HCT116 (cell line): ENCODE results near the gene WTAP. TPM values are rescaled to one million over a fixed set of nuclear protein-coding genes. Genes with fewer than 3 reads are reported as not detected.

Experiments
- ATAC-seq: fragments of 200-7000 bp; cut with Tn5 transposase; 2 replicates; pipeline ENCODE4 v1.9.1; 2020; ENCODE audit warnings: mild to moderate bottlenecking, moderate library complexity
- BruUV-seq: library from RNA; stranded (reverse); fragments of 400-500 nt; replicated peaks from 2 replicates; lab custom pipeline; 2021; lab: Mats Ljungman, UMichigan
- CTCF ChIA-PET: fragments of 300-600 bp; sonication (Branson Sonifier 250); formaldehyde crosslinking; loops from one replicate; lab custom pipeline; 2021; ENCODE audit warnings: antibody characterized with exemption; lab: Charles Lee
- POLR2A ChIA-PET: fragments of 300-600, 350-600 bp; sonication (Branson Sonifier 250); formaldehyde crosslinking; loops from one replicate; lab custom pipeline; 2021; ENCODE audit warnings: antibody characterized with exemption; lab: Charles Lee
- RAD21 ChIA-PET, 2 experiments: fragments of 300-600 bp; sonication (Branson Sonifier 250); formaldehyde crosslinking; loops; one replicate each; lab custom pipeline; 2023; ENCODE audit warnings: low total read pairs in 2 of 2; ENCODE audit not compliant: uncharacterized antibody in 2 of 2, unreplicated experiment in 2 of 2, low non-redundant PET in 1 of 2; lab: Charles Lee
- DNase-seq: peaks from one replicate; pipeline ENCODE4 v3.0.0-alpha.2; 2010; ENCODE audit warnings: low read depth, low spot score
- H2AFZ ChIP-seq: fragments of 200-600 bp; shearing (Covaris generic), sonication (generic); 2 replicates; pipeline ENCODE4 v1.6.1; 2017; ENCODE audit warnings: low read depth, mixed run types, mixed read lengths, antibody characterized with exemption, low read length; ENCODE audit not compliant: poor library complexity, severe bottlenecking
- H3K27ac ChIP-seq: 2 replicates; pipeline ENCODE4 v1.5.1; 2012; ENCODE audit warnings: low read depth, low read length
- H3K27me3 ChIP-seq: fragments of 200-600 bp; sonication (generic); 2 replicates; pipeline ENCODE4 v1.6.1; 2016; ENCODE audit warnings: mixed run types, low read length, mixed read lengths; ENCODE audit not compliant: insufficient read depth
- H3K36me3 ChIP-seq, 2 experiments: fragments of 200-500 bp in 1 of 2; fragments of 200-600 bp in 1 of 2; sonication (Bioruptor generic) in 1 of 2; sonication (generic) in 1 of 2; 2 replicates each; pipeline versions ENCODE4 v1.5.1 to v1.6.1; 2014 to 2016; ENCODE audit warnings: low read length in 2 of 2, inconsistent platforms in 1 of 2, mixed read lengths in 1 of 2, mixed run types in 1 of 2; ENCODE audit not compliant: insufficient read depth in 2 of 2, control insufficient read depth in 1 of 2
- H3K4me1 ChIP-seq, 2 experiments: fragments of 200-600 bp in 1 of 2; sonication (generic) in 1 of 2; 2 replicates each; pipeline versions ENCODE4 v1.5.1 to v1.6.1; 2012 to 2017; ENCODE audit warnings: low read length in 2 of 2, inconsistent platforms in 1 of 2, mild to moderate bottlenecking in 1 of 2, mixed read lengths in 1 of 2, mixed run types in 1 of 2, moderate library complexity in 1 of 2; ENCODE audit not compliant: insufficient read depth in 2 of 2, control insufficient read depth in 1 of 2
- H3K4me2 ChIP-seq: fragments of 200-600 bp; sonication (generic); 2 replicates; pipeline ENCODE4 v1.6.1; 2017; ENCODE audit warnings: mixed run types, low read length, mixed read lengths
- H3K4me3 ChIP-seq, 2 experiments: fragments of 200-600 bp in 1 of 2; sonication (generic) in 1 of 2; replicated peaks in 1 of 2; 2 replicates each; pipeline ENCODE4 v1.5.1; 2011 to 2016; ENCODE audit warnings: low read length in 2 of 2, control low read depth in 1 of 2, low read depth in 1 of 2, mild to moderate bottlenecking in 1 of 2, mixed read lengths in 1 of 2, mixed run types in 1 of 2
- H3K79me2 ChIP-seq: fragments of 200-600 bp; sonication (generic); 2 replicates; pipeline ENCODE4 v1.6.1; 2017; ENCODE audit warnings: mild to moderate bottlenecking, mixed run types, low read length, moderate library complexity, mixed read lengths; ENCODE audit not compliant: insufficient read depth
- H3K9ac ChIP-seq: fragments of 200-600 bp; sonication (generic); 2 replicates; pipeline ENCODE4 v1.6.1; 2016; ENCODE audit warnings: low read length, mixed read lengths
- H3K9me2 ChIP-seq: fragments of 200-600 bp; sonication (generic), shearing (Covaris generic); 2 replicates; pipeline ENCODE4 v1.6.1; 2017; ENCODE audit warnings: mixed run types, mild to moderate bottlenecking, moderate library complexity; ENCODE audit not compliant: insufficient read depth
- H3K9me3 ChIP-seq, 2 experiments: fragments of 200-500 bp in 1 of 2; fragments of 200-600 bp in 1 of 2; sonication (Bioruptor generic) in 1 of 2; sonication (generic) in 1 of 2; 2 replicates each; pipeline ENCODE4 v1.6.1; 2014 to 2017; ENCODE audit warnings: low read length in 2 of 2, mixed read lengths in 2 of 2, inconsistent platforms in 1 of 2, low read depth in 1 of 2, mild to moderate bottlenecking in 1 of 2, mixed run types in 1 of 2, moderate library complexity in 1 of 2; ENCODE audit not compliant: control insufficient read depth in 1 of 2, insufficient read depth in 1 of 2
- H4K20me1 ChIP-seq: fragments of 200-600 bp; sonication (generic), shearing (Covaris generic); 2 replicates; pipeline ENCODE4 v1.6.1; 2017; ENCODE audit warnings: mixed run types, mild to moderate bottlenecking, moderate library complexity; ENCODE audit not compliant: insufficient read depth
- CBX3 ChIP-seq: IDR thresholded peaks from 2 replicates; pipeline ENCODE4 v1.6.1; 2012; ENCODE audit warnings: low read depth
- EZH2phosphoT487 ChIP-seq: fragments of 200-600 bp; IDR thresholded peaks from 2 replicates; pipeline ENCODE4 v1.6.1; 2018; ENCODE audit warnings: antibody characterized with exemption, borderline replicate concordance
- POLR2AphosphoS5 ChIP-seq: IDR thresholded peaks from 2 replicates; pipeline ENCODE4 v1.6.1; 2011; ENCODE audit warnings: mild to moderate bottlenecking, low read depth, low read length, moderate library complexity
- ZFX ChIP-seq: fragments of 450-650 bp; IDR thresholded peaks from 2 replicates; pipeline ENCODE4 v1.6.1; 2017
- intact Hi-C: fragments of 100-400 bp; cut with micrococcal nuclease; formaldehyde crosslinking; loops from 2 replicates; pipeline ENCODE4 v1.10.0; 2022
- total RNA-seq: library from RNA; stranded (reverse); gene quantifications from one replicate; pipeline ENCODE4 v1.2.1, GENCODE V29; 2021; ENCODE audit not compliant: unreplicated experiment

WTAP gene
- total RNA-seq, 1 experiment from 2014 or later = 88.6 TPM

DNA sequence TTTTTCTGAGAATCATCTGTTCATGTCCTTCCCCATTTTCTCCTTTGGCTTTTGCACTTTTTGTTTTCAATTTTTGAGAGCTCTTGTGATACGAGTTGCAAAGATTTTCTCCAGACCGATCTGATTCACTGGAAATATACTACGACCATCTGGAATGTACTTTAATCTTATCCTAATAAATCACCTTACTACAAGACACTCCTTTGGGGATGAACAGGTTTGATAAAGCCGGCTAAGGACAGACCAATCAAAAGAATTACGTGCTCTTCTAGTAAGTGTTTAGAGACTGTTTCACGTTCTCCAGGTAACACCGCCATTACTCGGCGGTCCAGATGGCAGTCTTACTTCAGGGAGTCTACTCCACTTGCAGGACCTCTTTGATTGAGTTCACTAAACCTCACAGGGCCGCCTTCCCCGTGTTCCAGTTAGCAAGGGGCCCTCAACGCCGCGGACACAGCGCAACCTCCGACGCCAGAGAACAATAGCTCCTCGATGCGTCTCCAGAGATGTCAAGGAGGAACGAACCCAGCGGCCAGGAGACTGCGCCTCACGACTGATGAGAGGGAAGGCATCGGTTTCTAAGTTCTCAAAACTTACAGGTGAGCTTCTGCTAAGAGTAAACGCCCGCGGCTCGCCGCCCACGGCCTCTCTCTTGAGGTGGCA lies 920 bp upstream of the WTAP start:
- intact Hi-C loops = loop anchor here (10.0 kb wide), 1 partner anchor 728 kb away; no protein-coding TSS in a partner anchor
- H3K27me3 ChIP-seq = no peaks in the 10 kb centered on the region
- peaks cover 8 to 25% of the 10 kb centered on the region in 2 experiments; a peak in 3 of 4 replicates for H3K4me1 ChIP-seq
- H3K9me3 ChIP-seq = no peaks in the 10 kb centered on the region
- peak overlapping the region; percentile 79 for H3K4me2 ChIP-seq
- no peak overlapping the region for H2AFZ ChIP-seq
- no peak for DNase-seq
- H3K79me2 ChIP-seq = peaks cover 86% of the 10 kb centered on the region
- peak overlapping the region; percentile 89 for H3K9ac ChIP-seq
- no peak for TF ChIP-seq EZH2phosphoT487
- peak; percentile 20 for TF ChIP-seq ZFX
- TF ChIP-seq, all 23 proteins: peak for 1
- TSS peak; percentile 76 for BruUV-seq
- ChIA-PET CTCF (interaction anchor here (0.9 kb wide), 1 partner anchor 137 kb away, joined by 3 read pairs; no protein-coding TSS in a partner anchor), RAD21 (no interaction called here), POLR2A (interaction anchor here (0.6 to 2.8 kb wide), 9 partner anchors 12 to 727 kb away, joined by 3 to 20 read pairs (median 4); partner anchors contain the start of genes ACAT2, RSPH3, SOD2 and TCP1)
- Histone ChIP-seq H3K27ac (peak overlapping the region; percentile 98), H4K20me1 (peaks cover 12% of the 10 kb centered on the region; the same call in 1 of the 2 replicates), H3K9me2 (no peaks in the 10 kb centered on the region), H3K4me3 (peak overlapping the region; percentile 81 to 89), H3K36me3 (peaks cover 0 to 14% of the 10 kb centered on the region in 2 experiments; a peak in 2 of 4 replicates)
- ATAC-seq = peak; percentile 30

DNA sequence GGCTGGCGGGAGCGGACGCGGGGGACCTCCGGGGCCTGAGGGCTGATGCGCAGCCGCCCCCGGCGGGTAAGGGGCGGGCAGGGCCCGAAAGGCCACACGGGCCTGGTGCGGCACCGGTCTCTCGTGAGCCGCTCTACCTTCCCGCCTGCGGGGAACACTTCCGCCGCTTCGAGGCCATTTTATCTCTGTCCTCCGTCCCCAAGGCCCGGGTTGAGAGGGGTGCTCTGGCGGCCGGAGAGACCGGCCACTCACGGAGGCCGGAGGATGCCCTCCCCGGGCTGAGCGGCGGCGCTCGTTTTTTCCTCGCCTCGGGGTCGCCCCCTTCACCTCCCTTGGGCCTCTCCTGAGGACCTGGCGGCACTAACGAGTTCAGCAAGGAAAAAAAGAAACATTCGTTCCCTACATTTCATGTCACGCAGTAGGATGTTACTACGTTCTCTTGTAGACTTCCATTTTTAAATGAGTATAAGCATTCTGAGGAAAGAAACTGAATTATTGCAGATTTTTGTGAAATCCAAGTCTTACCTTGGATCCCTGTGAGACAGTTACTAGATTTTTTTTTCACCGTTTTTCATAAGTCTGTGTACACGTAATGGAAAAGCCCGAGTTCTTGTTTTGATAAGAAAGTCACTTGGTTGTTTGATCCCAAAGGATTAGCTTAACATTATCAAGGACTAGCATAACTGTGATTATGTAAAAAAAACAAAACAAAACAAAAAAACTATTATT lies 575 bp downstream of the WTAP start:
- DNase-seq (no peak), ATAC-seq (peak; percentile 48)
- Histone ChIP-seq H3K79me2 (peaks cover 94% of the 10 kb centered on the region), H3K9me2 (no peaks in the 10 kb centered on the region), H4K20me1 (peaks cover 23% of the 10 kb centered on the region; the same call in 1 of the 2 replicates), H3K4me3 (peak overlapping the region; percentile 81 to 89), H2AFZ (no peak overlapping the region), H3K4me2 (peak overlapping the region; percentile 75), H3K4me1 (peaks cover 8 to 31% of the 10 kb centered on the region in 2 experiments; a peak in 3 of 4 replicates), H3K9me3 (no peaks in the 10 kb centered on the region), H3K27ac (peak overlapping the region; percentile 98), H3K27me3 (no peaks in the 10 kb centered on the region), H3K36me3 (peaks cover 0 to 14% of the 10 kb centered on the region in 2 experiments; a peak in 2 of 4 replicates), H3K9ac (peak overlapping the region; percentile 89)
- CTCF ChIA-PET = no interaction called here
- intact Hi-C loops = loop anchor here (1.0 to 10.0 kb wide), 2 partner anchors 61 to 727 kb away; partner anchors contain the start of gene TCP1
- RAD21 ChIA-PET = no interaction called here
- POLR2A ChIA-PET = interaction anchor here (0.7 to 2.8 kb wide), 5 partner anchors 10 to 62 kb away, joined by 3 to 20 read pairs (median 7); partner anchors contain the start of genes ACAT2 and TCP1
- peak; percentile 94 for TF ChIP-seq ZFX
- TF ChIP-seq CBX3 = no peak
- no peak for TF ChIP-seq POLR2AphosphoS5
- TF ChIP-seq, all 23 proteins: peak for 1
- BruUV-seq = no TSS peak
